ENCODE data around the gene UBR7.
A peak's percentile ranks its signal among the peaks of the same experiment; 100 is the strongest.
"Not testable (repeated sequence)": the region's sequence is repeated elsewhere in the genome, so short reads cannot be mapped to it uniquely, and the experiment has no call there.

UBR7 gene

DNA sequence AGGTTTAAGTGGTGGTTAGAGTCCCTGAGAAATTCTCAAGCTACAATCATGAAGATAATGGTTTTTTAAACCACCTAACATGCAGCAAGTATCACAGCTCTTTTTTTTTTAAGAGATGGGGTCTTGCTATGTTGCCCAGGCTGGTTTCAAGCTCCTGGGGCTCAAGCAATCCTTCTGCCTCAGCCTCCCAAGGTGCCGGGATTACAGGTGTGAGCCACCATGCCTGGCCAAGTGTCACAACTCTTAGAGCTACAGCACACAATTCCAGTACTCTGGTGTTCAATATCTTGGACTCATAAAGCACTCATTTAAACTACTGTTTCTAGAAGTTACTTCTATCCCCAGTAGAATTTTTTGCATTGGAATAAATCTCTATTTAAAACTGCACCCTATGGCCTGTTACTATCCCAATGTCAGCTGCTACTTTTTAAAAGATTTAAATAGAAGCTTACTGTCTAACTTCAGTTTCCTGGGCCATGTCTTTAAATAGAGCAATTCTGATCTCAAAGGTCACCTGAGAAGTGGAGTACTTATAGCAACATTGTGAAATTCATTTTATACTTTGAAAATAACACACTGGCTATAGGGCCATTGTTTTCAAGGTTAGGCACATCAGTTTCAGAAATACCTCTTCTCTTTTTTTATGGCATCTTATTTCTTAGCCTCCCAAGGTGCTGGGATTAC is 11.6 kb upstream of the UBR7 start:
- DNase-seq = no peak

DNA sequence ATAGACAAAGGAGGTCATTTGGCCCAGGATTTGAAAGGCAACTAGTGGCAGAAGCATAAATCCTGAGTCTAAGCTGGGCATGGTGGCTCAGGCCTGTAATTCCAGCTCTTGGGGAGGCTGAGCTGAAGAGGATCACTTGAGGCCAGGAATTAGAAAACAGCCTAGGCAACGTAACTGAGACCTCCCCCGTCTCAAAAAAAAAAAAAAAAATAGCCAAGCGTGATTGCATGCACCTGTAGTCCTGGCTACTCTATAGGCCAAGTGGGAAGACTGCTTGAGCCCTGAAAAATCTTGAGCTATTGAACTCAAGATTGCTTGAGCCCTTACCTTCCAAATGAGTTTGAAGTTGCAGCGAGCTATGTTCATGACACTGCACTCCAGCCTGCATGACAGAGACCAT is 8.0 kb upstream of the UBR7 start:
- DNase-seq = no peak

DNA sequence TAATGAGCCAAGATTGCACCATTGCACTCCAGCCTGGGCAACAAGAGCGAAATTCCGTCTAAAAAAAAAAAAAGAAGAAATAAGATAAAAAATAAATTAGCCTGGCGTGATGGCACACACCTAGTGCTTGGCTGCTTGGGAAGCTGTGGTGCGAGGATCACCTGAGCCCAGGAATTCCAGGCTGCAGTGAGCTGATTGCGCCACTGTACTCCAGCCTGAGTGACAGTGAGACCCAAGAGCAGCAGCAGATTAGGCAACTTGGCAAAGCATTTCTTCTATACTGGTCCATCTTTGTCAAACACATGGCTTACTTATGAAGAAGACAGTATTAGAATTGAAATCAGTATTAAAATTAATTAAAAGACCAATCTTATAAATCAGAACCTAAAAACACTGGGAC is 6.5 kb upstream of the UBR7 start:
- no peak for DNase-seq

DNA sequence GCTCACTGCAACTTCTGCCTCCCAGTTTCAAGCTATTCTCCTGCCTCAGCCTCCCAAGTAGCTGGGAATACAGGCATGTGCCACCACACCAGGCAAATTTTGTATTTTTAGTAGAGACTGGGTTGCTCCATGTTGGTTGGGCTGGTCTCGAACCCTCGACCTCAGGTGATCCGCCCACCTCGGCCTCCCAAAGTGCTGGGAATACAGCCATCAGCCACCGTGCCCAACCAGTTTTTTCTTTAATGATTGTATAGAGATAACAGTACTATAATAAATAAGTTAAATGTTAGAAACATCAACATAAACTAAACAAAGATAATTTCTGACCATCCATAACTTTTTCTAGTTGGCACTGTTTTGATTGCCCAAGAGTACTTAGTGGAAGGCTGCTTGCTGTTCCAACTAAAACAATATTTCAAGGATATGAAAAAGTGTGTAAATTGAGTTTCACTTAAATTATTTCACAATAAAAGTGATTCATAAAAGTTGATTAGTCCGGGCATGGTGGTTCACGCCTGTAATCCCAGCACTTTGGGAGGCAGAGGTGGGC is 5.8 kb upstream of the UBR7 start:
- no peak for DNase-seq

DNA sequence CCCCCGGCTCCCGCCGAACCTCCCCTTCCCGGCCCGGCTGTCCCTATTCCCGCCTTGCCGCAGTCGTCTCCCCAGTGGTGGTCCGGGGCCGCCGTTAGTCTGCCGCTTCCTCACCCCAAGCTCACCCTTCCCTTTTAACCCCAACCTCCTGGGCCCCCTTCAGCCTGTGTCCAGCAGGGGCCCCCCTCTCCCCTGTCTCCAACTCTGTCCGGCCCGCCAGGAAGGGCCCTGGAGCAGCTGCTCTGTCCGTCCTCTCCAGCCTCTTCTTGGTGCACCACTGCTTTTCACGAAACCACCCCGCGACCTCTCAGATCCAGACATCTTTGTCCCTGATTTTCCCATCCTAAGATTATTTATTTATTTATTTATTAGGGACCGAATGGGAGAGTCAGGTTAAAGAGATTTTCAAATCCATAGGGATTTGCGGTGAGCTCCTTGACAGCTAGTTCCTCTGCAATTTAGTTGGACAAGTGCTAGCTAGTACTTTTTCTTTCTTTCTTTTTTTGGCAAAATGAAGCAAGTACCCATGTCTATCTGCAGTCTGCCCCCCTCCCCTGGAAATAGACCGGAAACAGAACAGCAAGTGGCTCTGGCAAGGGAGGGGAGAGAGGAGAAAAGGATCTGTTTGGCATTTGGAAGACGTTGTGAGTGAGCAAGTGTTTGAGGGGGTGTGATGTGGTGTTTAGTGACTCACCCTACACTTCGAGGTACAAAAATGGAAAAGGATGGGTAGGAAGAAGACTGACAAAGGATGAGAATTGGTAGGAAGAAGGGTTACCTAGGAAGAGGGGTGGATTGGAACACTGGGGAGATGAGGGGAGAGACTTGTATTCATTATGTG is 632 bp downstream of the UBR7 start:
- no peak for DNase-seq

DNA sequence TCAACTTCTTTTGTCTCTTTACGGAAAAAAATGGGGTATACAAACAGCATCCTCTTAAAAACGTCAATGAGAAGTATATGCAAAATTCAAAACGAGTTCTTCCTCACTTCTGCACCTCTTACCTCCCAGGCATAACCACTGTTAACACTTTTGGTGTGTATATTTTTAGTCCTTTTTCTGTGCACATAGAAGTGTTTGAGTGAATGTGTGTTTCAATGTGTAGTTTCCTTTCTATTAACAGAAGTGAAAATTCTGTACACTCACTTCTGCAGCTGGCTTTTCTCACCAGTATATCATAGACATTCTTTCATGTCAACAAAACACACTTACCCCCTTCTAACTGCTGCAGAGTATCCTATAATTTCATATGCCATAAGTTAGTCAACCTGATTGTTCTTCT is 5.4 kb downstream of the UBR7 start:
- no peak for DNase-seq

DNA sequence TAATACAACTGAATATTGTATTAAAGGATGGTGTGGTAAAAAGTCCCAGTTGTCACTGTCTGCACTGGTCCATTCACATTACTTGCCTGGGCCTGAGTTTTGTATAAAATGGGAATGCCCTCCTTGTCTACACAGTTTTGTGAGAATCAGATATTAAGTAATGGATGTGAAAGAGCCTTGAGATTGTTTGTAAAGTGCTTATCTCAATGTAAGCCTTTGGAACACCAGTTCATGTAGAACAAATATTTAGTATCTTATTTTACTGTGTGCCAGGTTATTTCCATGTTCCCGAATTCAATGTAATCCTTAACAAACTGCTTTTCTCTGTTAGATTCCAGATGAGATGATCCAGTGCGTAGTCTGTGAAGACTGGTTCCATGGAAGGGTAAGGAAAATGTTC is 7.5 kb downstream of the UBR7 start:
- no peak for DNase-seq

DNA sequence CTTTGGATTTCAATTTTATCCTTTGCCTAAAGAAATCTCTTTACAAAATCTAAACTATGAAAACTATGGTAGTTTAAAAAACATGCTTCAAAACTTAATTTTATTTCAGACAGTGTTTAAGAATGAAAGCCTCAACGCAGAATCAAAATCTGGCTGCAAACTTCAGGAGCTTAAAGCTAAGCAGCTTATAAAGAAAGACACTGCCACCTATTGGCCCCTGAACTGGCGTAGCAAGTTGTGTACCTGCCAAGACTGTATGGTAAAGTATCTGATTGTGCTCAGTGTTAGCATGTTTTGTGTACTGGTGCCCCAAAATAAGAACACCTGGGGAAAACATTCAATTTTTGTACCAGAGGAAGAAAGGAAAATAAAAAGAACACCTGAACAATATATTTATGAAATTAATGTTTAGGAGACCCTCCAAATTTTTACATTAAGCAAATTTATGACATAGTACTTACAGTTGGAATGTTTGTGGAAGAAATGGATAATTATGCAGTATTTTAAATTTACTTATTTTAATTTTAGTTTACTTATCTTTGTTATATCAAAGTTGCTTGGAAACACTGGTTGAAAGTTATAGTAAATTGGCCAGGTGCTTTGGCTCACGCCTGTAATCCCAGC is 12.2 kb downstream of the UBR7 start:
- peak; percentile 19 for DNase-seq

DNA sequence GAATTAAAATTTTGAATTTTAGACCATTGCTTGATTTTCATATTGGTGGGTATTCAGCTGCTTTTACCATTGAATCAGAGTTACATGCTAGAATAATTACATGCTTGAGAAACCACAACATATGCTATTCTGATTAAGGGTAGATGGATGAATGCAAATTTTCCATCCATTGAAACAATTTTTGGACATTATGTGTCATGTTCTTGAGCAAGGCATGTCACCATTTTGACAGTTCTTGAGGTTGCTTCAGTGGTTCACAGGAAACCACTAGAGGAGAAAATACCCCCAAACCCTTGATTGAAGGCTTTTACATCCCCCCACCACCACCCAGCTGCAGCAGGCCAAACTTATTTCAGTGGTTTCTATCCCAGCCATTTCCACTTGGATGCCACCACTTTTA is 13.5 kb downstream of the UBR7 start:
- no peak for DNase-seq

DNA sequence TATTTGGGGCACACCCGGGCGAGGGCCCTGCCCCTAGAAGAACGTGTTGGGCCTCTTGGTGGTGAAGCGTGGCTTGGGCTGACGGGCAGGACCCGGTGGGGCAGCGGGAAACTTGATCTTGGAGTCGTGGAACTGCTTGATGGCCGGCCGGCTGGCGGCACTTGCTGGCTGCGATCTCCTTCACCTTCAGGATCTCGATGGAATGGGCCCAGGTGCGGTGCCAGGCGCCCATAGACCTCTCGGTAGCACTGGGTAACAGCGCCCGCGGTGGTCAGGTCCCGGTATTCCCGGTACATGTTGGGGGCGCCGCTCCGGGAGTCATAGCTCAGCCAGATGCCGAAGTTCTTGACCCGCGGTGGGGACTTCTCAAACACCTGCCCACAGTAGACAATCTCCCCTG is 16.5 kb downstream of the UBR7 start:
- no peak for DNase-seq

DNA sequence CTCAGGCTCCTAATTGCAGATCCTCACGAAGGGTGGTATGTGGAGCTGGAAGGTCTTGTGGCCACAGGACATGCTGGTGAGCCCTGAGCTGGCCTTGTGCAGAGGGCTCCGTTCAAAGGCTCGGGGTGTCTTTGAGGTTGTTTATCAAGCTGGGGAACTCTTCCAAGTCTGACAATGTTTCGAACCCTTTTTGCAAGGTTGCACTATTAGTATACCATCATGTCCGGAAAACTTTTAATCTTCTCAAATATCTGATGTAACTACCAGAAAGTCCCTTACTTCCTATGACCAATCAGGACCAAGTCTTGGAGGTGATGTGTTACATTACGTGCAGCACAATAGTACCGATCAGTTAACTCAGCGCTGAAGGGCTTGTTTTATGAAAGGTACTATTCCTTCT is 21.5 kb downstream of the UBR7 start:
- DNase-seq = no peak

DNA sequence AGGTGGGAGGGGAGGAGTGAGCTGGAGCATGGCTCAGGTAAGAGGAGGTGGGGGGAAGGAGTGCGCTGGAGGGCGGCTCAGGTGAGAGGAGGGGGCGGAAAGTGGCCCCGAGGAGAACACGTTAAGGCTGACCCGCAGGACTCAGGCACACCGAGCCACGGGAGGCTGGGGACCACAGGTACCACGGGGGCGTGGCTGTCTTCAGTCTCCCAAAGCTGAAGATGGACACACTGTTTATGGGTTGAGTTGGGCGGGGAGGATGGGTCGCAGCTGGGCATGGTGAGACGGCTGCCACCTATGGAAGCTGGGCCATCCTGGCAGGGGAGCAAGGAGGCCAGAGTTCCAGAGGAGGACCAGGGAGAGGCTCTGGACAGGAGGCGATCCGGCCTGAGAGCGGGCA is 23.5 kb downstream of the UBR7 start:
- no peak for DNase-seq

DNA sequence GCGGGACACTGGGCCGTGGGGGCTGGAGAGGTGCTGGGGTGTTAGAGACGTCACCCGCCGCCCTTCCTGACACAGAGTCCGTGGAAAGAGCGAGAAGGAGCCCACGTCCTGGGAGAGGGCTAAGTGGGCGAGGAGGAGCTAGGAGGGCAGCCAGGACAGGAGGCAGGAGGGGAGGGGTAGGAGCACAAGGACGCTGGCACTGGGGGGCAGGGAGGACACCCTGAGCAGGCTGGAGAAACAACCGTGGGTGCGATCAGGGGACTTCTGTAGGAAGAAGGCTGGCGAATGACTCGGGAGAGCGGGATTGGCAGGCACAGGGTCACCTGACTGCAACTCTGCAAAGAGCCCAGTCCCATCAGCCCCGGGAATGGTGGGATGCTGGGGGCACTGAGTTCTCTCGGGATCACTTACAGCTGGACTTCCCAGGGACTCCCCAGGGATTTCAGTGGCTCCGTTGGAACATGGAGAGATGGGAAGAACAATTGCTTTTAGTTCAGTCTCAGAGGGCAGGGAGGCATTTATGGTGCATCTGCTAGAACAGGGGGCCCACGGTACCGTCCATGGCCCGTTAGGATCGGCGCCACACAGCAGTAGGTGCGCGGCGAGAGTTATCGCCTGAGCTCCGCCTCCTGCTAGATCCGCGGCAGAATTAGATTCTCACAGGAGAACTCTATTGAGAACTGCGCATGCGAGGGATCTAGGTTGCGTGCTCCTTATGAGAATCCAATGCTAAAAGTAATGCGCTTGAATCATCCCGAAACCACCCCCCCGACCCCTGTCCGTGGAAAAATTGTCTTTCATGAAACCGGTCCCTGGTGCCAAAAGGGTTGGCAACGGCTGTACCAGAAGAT is 24.3 kb downstream of the UBR7 start:
- DNase-seq = no peak

DNA sequence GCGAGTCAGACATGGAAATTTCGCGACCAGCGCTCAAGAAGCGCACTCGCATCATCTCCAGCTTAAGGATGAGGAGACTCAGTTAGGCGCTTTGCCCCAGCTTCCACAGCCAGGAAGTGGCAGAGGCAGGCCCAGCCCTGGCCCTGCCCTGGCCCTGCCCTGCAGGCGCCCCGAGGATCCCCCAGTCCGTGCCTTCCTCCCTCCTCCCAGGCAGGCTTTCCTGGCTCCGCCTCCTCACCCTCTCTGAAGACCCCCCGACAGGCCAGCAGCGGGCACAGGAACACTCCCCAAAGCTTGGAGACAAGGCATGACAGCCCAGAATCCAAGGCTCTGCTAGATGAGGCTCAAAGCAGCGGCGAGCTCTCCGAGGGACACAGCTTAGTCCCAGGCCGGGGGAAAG is 25.1 kb downstream of the UBR7 start:
- DNase-seq = no peak

DNA sequence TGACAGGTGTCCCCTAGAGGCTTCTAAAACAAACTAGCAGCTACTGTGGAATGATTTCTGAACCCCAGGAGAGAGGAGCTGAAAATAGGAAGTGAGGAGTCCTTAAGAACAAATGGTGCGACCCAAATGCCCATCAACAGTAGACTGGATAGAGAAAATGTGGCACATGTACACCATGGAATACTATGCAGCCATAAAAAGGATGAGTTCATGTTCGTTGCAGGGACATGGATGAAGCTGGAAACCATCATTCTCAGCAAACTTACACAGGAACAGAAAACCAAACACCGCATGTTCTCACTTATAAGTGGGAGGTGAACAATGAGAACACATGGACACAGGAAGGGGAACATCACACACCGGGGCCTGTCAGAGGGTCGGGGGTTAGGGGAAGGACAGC is 26.0 kb downstream of the UBR7 start:
- DNase-seq = not testable (repeated sequence)

DNA sequence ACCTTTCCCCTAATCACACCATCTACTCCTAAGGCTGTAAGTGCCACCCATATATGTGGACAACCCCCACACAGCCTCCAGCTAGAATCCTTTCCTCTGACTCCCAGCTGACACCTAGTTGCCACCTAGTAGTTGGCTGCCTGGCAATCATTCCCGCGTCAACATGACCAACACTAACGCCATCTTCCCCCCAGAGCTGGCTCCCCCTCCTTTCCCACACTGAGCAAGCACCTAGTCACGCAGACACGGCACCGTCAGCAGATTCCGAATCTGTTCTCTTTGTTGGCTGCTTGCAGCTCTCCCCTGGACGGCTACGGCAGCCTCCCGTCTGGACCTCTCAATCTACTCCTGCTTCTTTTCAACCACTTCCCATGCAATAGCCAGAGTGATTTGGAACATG is 27.7 kb downstream of the UBR7 start:
- no peak for DNase-seq

DNA sequence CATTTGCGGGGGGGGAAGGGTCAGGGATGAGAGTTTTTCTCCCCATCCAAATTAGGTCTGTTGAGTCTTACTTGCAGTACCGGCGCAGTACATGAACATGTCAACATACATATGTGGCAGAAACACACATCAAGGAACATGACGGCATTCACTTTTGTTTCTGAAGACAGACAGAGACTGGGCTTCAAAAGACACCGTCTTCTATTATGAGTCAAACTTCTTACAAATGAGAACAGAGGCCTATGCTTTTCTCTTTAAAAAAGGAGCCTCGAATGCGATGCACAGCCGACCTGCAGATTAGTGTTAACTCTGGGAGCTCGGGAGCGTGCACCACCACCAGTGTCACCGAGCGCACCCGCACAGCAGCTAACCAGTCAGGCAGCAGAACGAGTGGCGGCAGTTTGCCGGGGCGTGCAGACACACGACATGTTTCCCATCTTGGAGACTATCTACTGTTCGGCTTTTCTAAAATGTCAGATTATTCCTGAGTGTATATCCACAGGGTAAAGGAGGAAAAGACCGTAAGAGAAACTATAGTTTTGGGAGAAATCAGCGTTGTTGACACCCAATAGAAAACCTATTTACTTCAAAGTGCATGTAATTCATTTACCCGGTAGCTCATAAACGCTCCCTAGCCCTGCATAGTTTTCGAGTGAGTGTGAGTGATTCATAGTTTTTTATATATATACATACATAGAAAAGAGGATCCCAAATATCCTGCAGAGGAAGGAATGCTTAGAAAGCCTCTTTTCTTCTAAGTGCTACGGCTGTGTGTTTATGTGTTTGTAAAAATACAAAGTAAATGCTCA is 33.0 kb downstream of the UBR7 start:
- no peak for DNase-seq

DNA sequence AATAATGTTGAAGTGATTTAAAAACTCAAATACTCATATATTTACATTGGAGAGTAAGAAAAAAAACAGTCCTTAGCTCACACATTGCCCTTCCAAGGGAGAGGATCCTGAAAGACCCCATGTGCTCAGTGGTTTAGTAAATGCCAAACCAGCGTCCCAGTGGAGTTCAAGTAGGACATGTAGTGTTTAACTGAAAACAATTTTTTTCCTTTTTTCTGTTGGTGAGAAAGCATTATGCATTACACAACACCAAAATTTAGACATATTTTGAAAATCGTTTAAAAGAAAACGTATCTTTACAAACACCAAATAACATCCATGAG is 33.6 kb downstream of the UBR7 start:
- DNase-seq = no peak

DNA sequence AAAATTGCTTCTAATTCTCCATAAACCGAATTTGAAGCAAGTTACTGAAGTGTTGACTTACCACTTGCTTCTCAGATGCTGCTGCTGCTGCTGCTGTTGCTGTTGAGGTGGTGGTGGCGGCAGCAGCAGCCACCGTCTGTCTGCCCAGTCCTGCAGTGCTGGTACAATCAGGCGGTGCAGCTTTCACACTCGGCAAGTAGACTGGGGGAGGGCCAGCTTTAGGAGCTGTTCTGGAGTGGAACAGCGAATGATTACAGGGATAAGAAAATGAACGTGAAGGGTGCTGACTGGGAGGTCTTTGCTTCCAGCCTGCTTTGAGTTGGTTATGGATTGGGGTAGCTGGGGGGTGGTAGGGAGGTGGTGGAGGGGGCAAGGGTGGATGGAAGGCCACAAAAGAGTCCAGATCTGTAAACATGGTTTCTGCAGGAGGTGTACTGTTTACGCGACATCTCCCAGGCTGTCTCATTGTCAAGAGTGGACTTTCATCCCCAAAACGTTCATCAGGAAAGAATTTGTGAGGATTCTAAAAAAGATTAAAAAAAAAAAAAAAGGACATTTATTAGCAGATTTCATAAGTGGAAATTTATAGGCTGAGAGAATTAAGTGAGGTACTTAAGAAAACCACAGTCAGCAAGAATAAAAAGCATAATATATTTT is 38.8 kb downstream of the UBR7 start:
- no peak for DNase-seq

DNA sequence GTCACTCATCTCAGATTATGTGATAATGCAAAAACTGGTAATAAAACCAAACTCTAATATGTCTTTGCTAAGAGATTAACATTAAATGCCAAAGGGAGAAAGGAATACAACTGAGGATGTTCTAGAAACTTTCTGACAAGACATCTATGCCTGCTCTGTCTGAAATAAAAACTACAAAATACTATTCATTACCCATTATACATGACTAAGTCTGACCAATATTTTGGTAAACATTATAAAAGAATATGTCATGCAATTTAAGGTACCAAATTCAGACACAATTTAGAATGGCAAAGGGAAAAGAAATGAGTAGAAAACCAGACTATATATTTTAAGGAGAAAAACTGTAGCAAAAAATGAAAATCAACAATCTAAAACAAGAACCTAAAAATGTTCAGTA is 39.5 kb downstream of the UBR7 start:
- DNase-seq = no peak

DNA sequence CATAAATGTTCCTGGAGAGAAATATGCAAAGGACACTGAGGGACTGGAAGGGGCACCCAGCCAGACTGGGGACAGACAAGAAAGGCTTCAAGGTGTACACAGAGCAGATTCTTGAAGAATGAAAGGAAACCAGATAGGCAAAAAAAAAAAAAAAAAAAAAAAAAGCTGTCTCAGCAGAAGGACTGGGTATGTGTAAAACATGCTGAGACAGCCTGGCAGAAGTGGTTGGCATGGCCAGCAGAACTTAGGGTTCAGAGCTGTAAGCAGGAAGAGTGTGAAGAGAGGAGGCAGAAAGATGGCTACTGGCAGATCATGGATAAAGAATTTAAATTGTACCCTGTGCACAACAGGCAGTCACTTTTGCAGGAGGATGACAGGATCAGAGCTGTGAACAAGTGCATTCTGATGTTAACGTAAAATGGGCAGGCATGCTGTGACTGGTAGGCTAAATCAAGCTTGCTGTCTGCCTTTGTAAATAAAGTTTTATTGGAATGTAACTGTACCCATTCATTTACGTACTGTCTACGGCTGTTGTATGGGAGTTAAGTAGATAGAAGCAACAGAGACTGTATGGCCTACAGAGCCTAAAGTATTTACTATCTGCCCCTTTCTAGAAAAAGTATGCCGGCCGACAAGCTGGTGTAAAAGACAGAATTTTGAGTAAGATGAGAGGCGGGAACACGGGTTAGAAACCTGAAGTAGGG is 42.2 kb downstream of the UBR7 start:
- no peak for DNase-seq
